ENCODE data around the gene SAT1. TPM values are rescaled to one million over a fixed set of nuclear protein-coding genes. Genes with fewer than 3 reads are reported as not detected.

SAT1 gene
- total RNA-seq, 4 donors from 2014 or later: 313 to 1,184 (median 689) TPM

- Histone ChIP-seq H3K27me3 (no peaks in the 10 kb centered on the region), H3K9me3 (no peaks in the 10 kb centered on the region), H3K27ac (peak overlapping the region in 3 of 4 donors; percentile 11 to 21 (median 16)), H3K36me3 (no peaks in the 10 kb centered on the region), H3K4me1 (peaks cover 0 to 10% (median 7%) of the 10 kb centered on the region in 4 donors), H3K4me3 (no peak overlapping the region)
- TF ChIP-seq POLR2AphosphoS5 (IDR thresholded peaks at IDR 0.05) (no peak), POLR2A (IDR thresholded peaks at IDR 0.05) (no peak), EP300 (IDR thresholded peaks at IDR 0.05; ENCODE audit: low read depth) (no peak), CTCF (IDR thresholded peaks at IDR 0.05) (no peak)
- WGBS, 2 donors (ENCODE audit: low coverage in 1 of 2): 17 to 59% methylated on average over 7 to 10 of the region's 10 CpGs
- in situ Hi-C loops (cut with MboI; ENCODE audit: low pct_ligation_motif_present in 1 of 4, low pct_unique_long_range_greater_than_20kb in 1 of 4, low sequenced_read_pairs in 3 of 4): no loop called here
- no peak for DNase-seq
- intact Hi-C loops (cut with DNase I; ENCODE audit: low total_unique reads): no loop called here
Measured at GRCh38 chrX:23811108-23811651, 28.2 kb downstream of the SAT1 start.

- DNase-seq: no peak
- TF ChIP-seq EP300 (IDR thresholded peaks at IDR 0.05; ENCODE audit: low read depth) (no peak), POLR2A (IDR thresholded peaks at IDR 0.05) (no peak), POLR2AphosphoS5 (IDR thresholded peaks at IDR 0.05) (no peak), CTCF (IDR thresholded peaks at IDR 0.05) (no peak)
- Histone ChIP-seq H3K27ac (peak overlapping the region in 3 of 4 donors; percentile 11 to 21 (median 16)), H3K9me3 (no peaks in the 10 kb centered on the region), H3K27me3 (no peaks in the 10 kb centered on the region), H3K4me3 (no peak overlapping the region), H3K36me3 (no peaks in the 10 kb centered on the region), H3K4me1 (peaks cover 0 to 8% (median 7%) of the 10 kb centered on the region in 4 donors)
- in situ Hi-C loops (cut with MboI; ENCODE audit: low pct_ligation_motif_present in 1 of 4, low pct_unique_long_range_greater_than_20kb in 1 of 4, low sequenced_read_pairs in 3 of 4): no loop called here
- intact Hi-C loops (cut with DNase I; ENCODE audit: low total_unique reads): no loop called here
- 78% methylated on average over 6 of the region's 6 CpGs; no CpG with 5 or more reads in 1 of the 2 donors for WGBS, 2 donors (ENCODE audit: low coverage in 1 of 2)
Measured at GRCh38 chrX:23811656-23812055, 28.7 kb downstream of the SAT1 start.

GRCh38 chrX:23813808-23814207 is 30.8 kb downstream of the SAT1 start:
- Histone ChIP-seq H3K4me1 (no peaks in the 10 kb centered on the region), H3K9me3 (no peaks in the 10 kb centered on the region), H3K4me3 (no peak overlapping the region), H3K36me3 (no peaks in the 10 kb centered on the region), H3K27me3 (no peaks in the 10 kb centered on the region), H3K27ac (no peak overlapping the region)
- TF ChIP-seq POLR2AphosphoS5 (IDR thresholded peaks at IDR 0.05) (no peak), POLR2A (IDR thresholded peaks at IDR 0.05) (no peak), EP300 (IDR thresholded peaks at IDR 0.05; ENCODE audit: low read depth) (no peak), CTCF (IDR thresholded peaks at IDR 0.05) (no peak)
- intact Hi-C loops (cut with DNase I; ENCODE audit: low total_unique reads) (no loop called here), in situ Hi-C loops (cut with MboI; ENCODE audit: low pct_ligation_motif_present in 1 of 4, low pct_unique_long_range_greater_than_20kb in 1 of 4, low sequenced_read_pairs in 3 of 4) (no loop called here)
- DNase-seq: no peak
- 93 to 100% methylated on average over 1 of the region's 1 CpG for WGBS, 2 donors (ENCODE audit: low coverage in 1 of 2)

GRCh38 chrX:23815376-23815775 is 32.4 kb downstream of the SAT1 start:
- intact Hi-C loops (cut with DNase I; ENCODE audit: low total_unique reads): no loop called here
- in situ Hi-C loops (cut with MboI; ENCODE audit: low pct_ligation_motif_present in 1 of 4, low pct_unique_long_range_greater_than_20kb in 1 of 4, low sequenced_read_pairs in 3 of 4): no loop called here
- TF ChIP-seq EP300 (IDR thresholded peaks at IDR 0.05; ENCODE audit: low read depth) (no peak), POLR2A (IDR thresholded peaks at IDR 0.05) (no peak), POLR2AphosphoS5 (IDR thresholded peaks at IDR 0.05) (no peak), CTCF (IDR thresholded peaks at IDR 0.05) (no peak)
- no peaks in the 10 kb centered on the region for H3K4me1 ChIP-seq
- no peak overlapping the region for H3K27ac ChIP-seq
- no peak overlapping the region for H3K4me3 ChIP-seq
- H3K9me3 ChIP-seq: no peaks in the 10 kb centered on the region
- no peak for DNase-seq
- no peaks in the 10 kb centered on the region for H3K36me3 ChIP-seq
- WGBS, 2 donors (ENCODE audit: low coverage in 1 of 2): 91% methylated on average over 7 of the region's 7 CpGs; no CpG with 5 or more reads in 1 of the 2 donors
- no peaks in the 10 kb centered on the region for H3K27me3 ChIP-seq

Measured in transverse colon (tissue), 4 donors.